Measurements from ENCODE around the gene SGTB. TPM values are rescaled to one million over a fixed set of nuclear protein-coding genes. Genes with fewer than 3 reads are reported as not detected.

The SGTB gene
- total and polyA plus RNA-seq, 2 donors (not counting 1 experiment from before 2014, with no cell fraction given), result 18.7 to 32.4 TPM

- TF ChIP-seq EZH2 (IDR thresholded peaks at IDR 0.05; ENCODE audit: low read length, missing control alignments), result no peak
- TF ChIP-seq CTCF (conservative IDR thresholded peaks at IDR 0.05 in 1 of 2, IDR thresholded peaks at IDR 0.05 in 1 of 2; ENCODE audit: low read depth in 1 of 2, low read length in 2 of 2), result no peak
These were observed 44.3 kb upstream of the SGTB start for GRCh38 chr5:65766175-65766574.

GRCh38 chr5:65765582-65765981 is 43.7 kb upstream of the SGTB start:
- Histone ChIP-seq H3K27ac (ENCODE audit: insufficient read depth, low read length) (no peak overlapping the region), H3K4me2 (ENCODE audit: extremely low read depth, insufficient read depth, low read length) (no peak overlapping the region), H3K9me3 (ENCODE audit: control insufficient read depth, insufficient read depth, low read depth, low read length) (no peaks in the 10 kb centered on the region), H2AFZ (ENCODE audit: low read length) (no peak overlapping the region), H3K79me2 (ENCODE audit: control insufficient read depth, insufficient read depth, low read length) (no peaks in the 10 kb centered on the region), H3K4me3 (replicated peaks in 1 of 4; ENCODE audit: control extremely low read depth in 1 of 4, insufficient read depth in 1 of 4, low read depth in 3 of 4, low read length in 4 of 4) (no peak overlapping the region), H3K9ac (ENCODE audit: insufficient read depth, low read length) (no peak overlapping the region), H3K36me3 (ENCODE audit: control insufficient read depth, insufficient read depth, low read length) (no peaks in the 10 kb centered on the region), H4K20me1 (ENCODE audit: control insufficient read depth, extremely low read depth, insufficient read depth, low read length) (no peaks in the 10 kb centered on the region), H3K27me3 (ENCODE audit: control insufficient read depth, insufficient read depth, low read length) (no peaks in the 10 kb centered on the region), H3K4me1 (ENCODE audit: control insufficient read depth, extremely low read depth, insufficient read depth, low read length) (peaks cover 5% of the 10 kb centered on the region)
- no peak for DNase-seq (ENCODE audit: low read depth in 2 of 2)
- TF ChIP-seq EZH2 (IDR thresholded peaks at IDR 0.05; ENCODE audit: low read length, missing control alignments) (no peak), CTCF (conservative IDR thresholded peaks at IDR 0.05 in 1 of 2, IDR thresholded peaks at IDR 0.05 in 1 of 2; ENCODE audit: low read depth in 1 of 2, low read length in 2 of 2) (no peak)

More at GRCh38 chr5:65766175-65766574, 44.3 kb upstream of the SGTB start:
- H3K4me3 ChIP-seq (replicated peaks in 1 of 4; ENCODE audit: control extremely low read depth in 1 of 4, insufficient read depth in 1 of 4, low read depth in 3 of 4, low read length in 4 of 4), result no peak overlapping the region
- DNase-seq (ENCODE audit: low read depth in 2 of 2), result no peak
- H3K4me2 ChIP-seq (ENCODE audit: extremely low read depth, insufficient read depth, low read length), result no peak overlapping the region
- no peak overlapping the region for H2AFZ ChIP-seq (ENCODE audit: low read length)
- H3K9ac ChIP-seq (ENCODE audit: insufficient read depth, low read length), result no peak overlapping the region
- no peaks in the 10 kb centered on the region for H3K27me3 ChIP-seq (ENCODE audit: control insufficient read depth, insufficient read depth, low read length)
- no peaks in the 10 kb centered on the region for H3K9me3 ChIP-seq (ENCODE audit: control insufficient read depth, insufficient read depth, low read depth, low read length)
- peaks cover 5% of the 10 kb centered on the region for H3K4me1 ChIP-seq (ENCODE audit: control insufficient read depth, extremely low read depth, insufficient read depth, low read length)
- no peaks in the 10 kb centered on the region for H3K36me3 ChIP-seq (ENCODE audit: control insufficient read depth, insufficient read depth, low read length)
- H3K79me2 ChIP-seq (ENCODE audit: control insufficient read depth, insufficient read depth, low read length), result no peaks in the 10 kb centered on the region
- no peaks in the 10 kb centered on the region for H4K20me1 ChIP-seq (ENCODE audit: control insufficient read depth, extremely low read depth, insufficient read depth, low read length)
- no peak overlapping the region for H3K27ac ChIP-seq (ENCODE audit: insufficient read depth, low read length)

- Histone ChIP-seq H3K4me3 (replicated peaks in 1 of 4; ENCODE audit: control extremely low read depth in 1 of 4, insufficient read depth in 1 of 4, low read depth in 3 of 4, low read length in 4 of 4) (no peak overlapping the region), H3K27me3 (ENCODE audit: control insufficient read depth, insufficient read depth, low read length) (no peaks in the 10 kb centered on the region), H3K9ac (ENCODE audit: insufficient read depth, low read length) (no peak overlapping the region), H3K9me3 (ENCODE audit: control insufficient read depth, insufficient read depth, low read depth, low read length) (no peaks in the 10 kb centered on the region), H3K4me1 (ENCODE audit: control insufficient read depth, extremely low read depth, insufficient read depth, low read length) (no peaks in the 10 kb centered on the region), H4K20me1 (ENCODE audit: control insufficient read depth, extremely low read depth, insufficient read depth, low read length) (no peaks in the 10 kb centered on the region), H3K4me2 (ENCODE audit: extremely low read depth, insufficient read depth, low read length) (no peak overlapping the region), H2AFZ (ENCODE audit: low read length) (no peak overlapping the region), H3K79me2 (ENCODE audit: control insufficient read depth, insufficient read depth, low read length) (no peaks in the 10 kb centered on the region), H3K36me3 (ENCODE audit: control insufficient read depth, insufficient read depth, low read length) (no peaks in the 10 kb centered on the region), H3K27ac (ENCODE audit: insufficient read depth, low read length) (no peak overlapping the region)
- TF ChIP-seq CTCF (conservative IDR thresholded peaks at IDR 0.05 in 1 of 2, IDR thresholded peaks at IDR 0.05 in 1 of 2; ENCODE audit: low read depth in 1 of 2, low read length in 2 of 2), result no peak
- TF ChIP-seq EZH2 (IDR thresholded peaks at IDR 0.05; ENCODE audit: low read length, missing control alignments), result no peak
- peak in 1 of 2 donors; percentile 2 for DNase-seq (ENCODE audit: low read depth in 2 of 2)
These were observed 40.3 kb upstream of the SGTB start for GRCh38 chr5:65762234-65762633.

All from fibroblast of lung (primary cell).